Neural progenitor cell (in vitro differentiated cells): ENCODE data around the gene TM9SF4. TPM values are rescaled to one million over a fixed set of nuclear protein-coding genes. Genes with fewer than 3 reads are reported as not detected.
A peak's percentile ranks its signal among the peaks of the same experiment; 100 is the strongest.

ENCODE experiments used
- DNase-seq: peaks from one replicate; pipeline ENCODE4 v3.0.0-alpha.2; 2016; ENCODE audit warnings: low spot score
- H2AFZ ChIP-seq: fragments of 200-600 bp; sonication (generic); replicated peaks from 2 replicates; pipeline ENCODE4 v1.6.1; 2016; ENCODE audit warnings: antibody characterized with exemption
- H3F3A ChIP-seq: fragments of 200-600 bp; sonication (generic); 2 replicates; pipeline ENCODE4 v1.6.1; 2016; ENCODE audit warnings: antibody characterized with exemption, low read depth
- H3K27ac ChIP-seq: fragments of 200-600 bp; sonication (generic); 2 replicates; pipeline ENCODE4 v1.5.1; 2016; ENCODE audit warnings: mild to moderate bottlenecking
- H3K27me3 ChIP-seq: fragments of 200-600 bp; sonication (generic); 2 replicates; pipeline ENCODE4 v1.6.1; 2016; ENCODE audit warnings: mild to moderate bottlenecking, moderate library complexity
- H3K36me3 ChIP-seq: fragments of 200-600 bp; sonication (generic); 2 replicates; pipeline ENCODE4 v1.5.1; 2016
- H3K4me1 ChIP-seq: fragments of 200-600 bp; sonication (generic); 2 replicates; pipeline ENCODE4 v1.6.1; 2016; ENCODE audit warnings: mixed run types
- H3K4me2 ChIP-seq: fragments of 200-600 bp; sonication (generic); 2 replicates; pipeline ENCODE4 v1.6.1; 2016
- H3K4me3 ChIP-seq: fragments of 200-600 bp; sonication (generic); 2 replicates; pipeline ENCODE4 v1.5.1; 2016
- H3K79me2 ChIP-seq: fragments of 200-600 bp; sonication (generic); 2 replicates; pipeline ENCODE4 v1.6.1; 2016; ENCODE audit warnings: low read depth
- H3K9ac ChIP-seq: fragments of 200-600 bp; sonication (generic); 2 replicates; pipeline ENCODE4 v1.6.1; 2016
- H3K9me3 ChIP-seq: fragments of 200-600 bp; sonication (generic); 2 replicates; pipeline ENCODE4 v1.5.1; 2016; ENCODE audit warnings: low read depth
- H4K20me1 ChIP-seq: fragments of 200-600 bp; sonication (generic); 2 replicates; pipeline ENCODE4 v1.6.1; 2016; ENCODE audit warnings: low read depth
- H3K27ac Mint-ChIP-seq: 3 replicates; pipeline ENCODE4 v1.8.0; 2021; ENCODE audit warnings: mixed read lengths
- H3K27me3 Mint-ChIP-seq: 2 replicates; pipeline ENCODE4 v1.8.0; 2022; ENCODE audit warnings: low read depth, mild to moderate bottlenecking, inconsistent platforms, moderate library complexity, mixed read lengths; ENCODE audit not compliant: insufficient read depth
- H3K36me3 Mint-ChIP-seq: 3 replicates; pipeline ENCODE4 v1.8.0; 2021; ENCODE audit warnings: mixed read lengths
- H3K4me1 Mint-ChIP-seq: 3 replicates; pipeline ENCODE4 v1.8.0; 2021; ENCODE audit warnings: mixed read lengths
- H3K4me3 Mint-ChIP-seq: 3 replicates; pipeline ENCODE4 v1.8.0; 2021; ENCODE audit warnings: mild to moderate bottlenecking, moderate library complexity, mixed read lengths
- H3K9me3 Mint-ChIP-seq: 3 replicates; pipeline ENCODE4 v1.8.0; 2020; ENCODE audit warnings: mixed read lengths
- CTCF ChIP-seq: fragments of 200-600 bp; sonication (generic); IDR thresholded peaks from 2 replicates; pipeline ENCODE4 v1.5.1; 2017; ENCODE audit warnings: antibody characterized with exemption, mild to moderate bottlenecking
- EZH2 ChIP-seq: fragments of 200-600 bp; sonication (generic); IDR thresholded peaks from 2 replicates; pipeline ENCODE4 v1.6.1; 2017; ENCODE audit warnings: antibody characterized with exemption, mild to moderate bottlenecking, moderate library complexity
- EZH2phosphoT487 ChIP-seq: fragments of 200-600 bp; sonication (generic); IDR thresholded peaks from 2 replicates; pipeline ENCODE4 v1.6.1; 2017; ENCODE audit warnings: antibody characterized with exemption
- total RNA-seq: library from RNA; depleted of rRNA; stranded (reverse); fragments of >200 nt; gene quantifications from 2 replicates; pipeline ENCODE4 v1.2.3, GENCODE V29; 2015; ENCODE audit warnings: low replicate concordance

TM9SF4 gene
- total RNA-seq, 1 donor from 2014 or later, result 27.9 TPM

- H2AFZ ChIP-seq, result no peak overlapping the region
- TF ChIP-seq EZH2phosphoT487, result no peak
- no peak for TF ChIP-seq EZH2
- TF ChIP-seq CTCF, result no peak
- Mint-ChIP-seq H3K27me3 (peaks cover 5% of the 10 kb centered on the region), H3K4me1 (peaks cover 45% of the 10 kb centered on the region), H3K4me3 (no peak overlapping the region), H3K36me3 (peaks cover 15% of the 10 kb centered on the region), H3K27ac (peak overlapping the region; percentile 37), H3K9me3 (no peaks in the 10 kb centered on the region)
- no peak overlapping the region for H3K4me3 ChIP-seq
- no peaks in the 10 kb centered on the region for H3K27me3 ChIP-seq
- no peak for DNase-seq
- H3K36me3 ChIP-seq, result no peaks in the 10 kb centered on the region
- no peaks in the 10 kb centered on the region for H3K9me3 ChIP-seq
- peak overlapping the region; percentile 92 for H3K4me2 ChIP-seq
- peaks cover 98% of the 10 kb centered on the region for H3K79me2 ChIP-seq
- peaks cover 86% of the 10 kb centered on the region for H4K20me1 ChIP-seq
- H3K27ac ChIP-seq, result no peak overlapping the region
- H3K4me1 ChIP-seq, result peaks cover 30% of the 10 kb centered on the region
- no peak overlapping the region for H3K9ac ChIP-seq
- peaks cover 23% of the 10 kb centered on the region for H3F3A ChIP-seq
Observed at GRCh38 chr20:32203356-32204204, 94.1 kb downstream of the TM9SF4 start.

GRCh38 chr20:32204205-32205109 is 94.9 kb downstream of the TM9SF4 start:
- H3K79me2 ChIP-seq, result peaks cover 95% of the 10 kb centered on the region
- peaks cover 8% of the 10 kb centered on the region for H3K36me3 Mint-ChIP-seq
- H3K4me1 Mint-ChIP-seq, result peaks cover 53% of the 10 kb centered on the region
- H3K9me3 ChIP-seq, result no peaks in the 10 kb centered on the region
- peak overlapping the region; percentile 92 for H3K4me2 ChIP-seq
- peak overlapping the region; percentile 97 for H3K4me3 Mint-ChIP-seq
- no peaks in the 10 kb centered on the region for H3K27me3 ChIP-seq
- peaks cover 27% of the 10 kb centered on the region for H3F3A ChIP-seq
- H3K36me3 ChIP-seq, result no peaks in the 10 kb centered on the region
- H3K27ac Mint-ChIP-seq, result no peak overlapping the region
- peak overlapping the region; percentile 95 for H3K4me3 ChIP-seq
- H3K27me3 Mint-ChIP-seq, result peaks cover 6% of the 10 kb centered on the region
- H4K20me1 ChIP-seq, result peaks cover 77% of the 10 kb centered on the region
- no peak for DNase-seq
- peaks cover 30% of the 10 kb centered on the region for H3K4me1 ChIP-seq
- H3K27ac ChIP-seq, result peak overlapping the region; percentile 90
- H2AFZ ChIP-seq, result no peak overlapping the region
- no peaks in the 10 kb centered on the region for H3K9me3 Mint-ChIP-seq
- peak overlapping the region; percentile 25 for H3K9ac ChIP-seq
- TF ChIP-seq CTCF (no peak), EZH2 (no peak), EZH2phosphoT487 (no peak)

- TF ChIP-seq EZH2 (no peak), EZH2phosphoT487 (no peak), CTCF (no peak)
- Histone ChIP-seq H3K27ac (peak overlapping the region; percentile 90), H3K4me1 (peaks cover 30% of the 10 kb centered on the region), H3K79me2 (peaks cover 86% of the 10 kb centered on the region), H3K9me3 (no peaks in the 10 kb centered on the region), H3K36me3 (no peaks in the 10 kb centered on the region), H3K4me2 (peak overlapping the region; percentile 92), H2AFZ (no peak overlapping the region), H3K27me3 (no peaks in the 10 kb centered on the region), H4K20me1 (peaks cover 69% of the 10 kb centered on the region), H3K9ac (peak overlapping the region; percentile 25), H3F3A (peaks cover 27% of the 10 kb centered on the region), H3K4me3 (peak overlapping the region; percentile 95)
- peaks cover 7% of the 10 kb centered on the region for H3K27me3 Mint-ChIP-seq
- no peaks in the 10 kb centered on the region for H3K9me3 Mint-ChIP-seq
- H3K4me3 Mint-ChIP-seq, result peak overlapping the region; percentile 97
- peaks cover 8% of the 10 kb centered on the region for H3K36me3 Mint-ChIP-seq
- H3K4me1 Mint-ChIP-seq, result peaks cover 58% of the 10 kb centered on the region
- peak overlapping the region; percentile 81 for H3K27ac Mint-ChIP-seq
- no peak for DNase-seq
Observed at GRCh38 chr20:32205110-32205842, 95.8 kb downstream of the TM9SF4 start.
